Subcutaneous adipose tissue (tissue), 4 donors: ENCODE data around the gene AP3B2. TPM values are rescaled to one million over a fixed set of nuclear protein-coding genes. Genes with fewer than 3 reads are reported as not detected.

Source experiments
- total RNA-seq, 4 donors: library from RNA; depleted of rRNA; stranded (reverse); fragments of >200 nt; gene quantifications; one replicate each; pipeline ENCODE4 v1.1.0, GENCODE V29; 2016
- TF ChIP-seq, protein P1 (sequence below): fragments of 450-650 bp; IDR thresholded peaks from one replicate; pipeline ENCODE4 v1.5.1; 2016; ENCODE audit warnings: low read depth, mild to moderate bottlenecking, control low read depth, antibody characterized with exemption, moderate library complexity

AP3B2 gene
- total RNA-seq, 4 donors from 2014 or later: 0.82 to 3.4 (median 2.5) TPM

DNA sequence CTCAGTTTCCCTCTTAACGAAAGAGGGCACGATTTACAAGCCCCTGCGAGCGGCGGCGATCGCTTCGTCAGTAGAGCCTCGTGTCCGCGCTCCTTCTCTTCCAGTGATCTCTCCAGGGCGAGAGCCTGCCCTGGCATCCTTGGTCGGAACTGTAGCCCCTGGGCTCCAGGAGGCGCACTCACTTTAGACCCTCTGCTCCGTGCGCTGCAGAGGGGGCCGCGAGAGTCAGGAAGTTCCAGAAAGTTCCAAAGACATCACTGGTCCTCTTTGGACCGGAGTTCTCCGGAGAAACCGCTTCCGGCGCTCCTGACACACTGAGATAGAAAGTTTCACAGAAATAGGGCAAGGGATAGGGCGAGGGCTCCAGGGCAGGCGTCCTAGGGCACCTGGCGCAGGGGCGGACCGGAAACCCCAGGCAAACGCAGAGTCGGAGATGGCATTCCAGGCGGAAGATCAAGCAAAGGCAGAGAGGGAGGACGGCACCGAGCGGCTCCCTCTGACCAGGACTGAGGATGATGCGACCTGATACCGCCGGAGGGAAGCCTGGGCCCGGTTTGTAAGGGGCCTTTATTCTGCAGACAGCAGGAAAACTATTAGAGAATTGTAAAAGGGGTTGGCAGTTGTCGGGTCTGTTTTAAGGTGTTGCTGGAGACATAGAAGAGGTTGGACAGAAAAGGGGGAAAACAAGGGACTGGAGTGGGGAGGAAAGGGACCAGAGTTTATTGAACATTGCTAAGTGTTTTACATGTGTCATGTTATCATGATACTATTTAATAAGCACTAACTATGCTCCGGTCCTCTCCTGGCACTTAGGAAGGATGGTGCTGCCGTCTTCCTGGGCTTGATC lies 61.2 kb downstream of the AP3B2 start:
- TF ChIP-seq, protein P1, sequence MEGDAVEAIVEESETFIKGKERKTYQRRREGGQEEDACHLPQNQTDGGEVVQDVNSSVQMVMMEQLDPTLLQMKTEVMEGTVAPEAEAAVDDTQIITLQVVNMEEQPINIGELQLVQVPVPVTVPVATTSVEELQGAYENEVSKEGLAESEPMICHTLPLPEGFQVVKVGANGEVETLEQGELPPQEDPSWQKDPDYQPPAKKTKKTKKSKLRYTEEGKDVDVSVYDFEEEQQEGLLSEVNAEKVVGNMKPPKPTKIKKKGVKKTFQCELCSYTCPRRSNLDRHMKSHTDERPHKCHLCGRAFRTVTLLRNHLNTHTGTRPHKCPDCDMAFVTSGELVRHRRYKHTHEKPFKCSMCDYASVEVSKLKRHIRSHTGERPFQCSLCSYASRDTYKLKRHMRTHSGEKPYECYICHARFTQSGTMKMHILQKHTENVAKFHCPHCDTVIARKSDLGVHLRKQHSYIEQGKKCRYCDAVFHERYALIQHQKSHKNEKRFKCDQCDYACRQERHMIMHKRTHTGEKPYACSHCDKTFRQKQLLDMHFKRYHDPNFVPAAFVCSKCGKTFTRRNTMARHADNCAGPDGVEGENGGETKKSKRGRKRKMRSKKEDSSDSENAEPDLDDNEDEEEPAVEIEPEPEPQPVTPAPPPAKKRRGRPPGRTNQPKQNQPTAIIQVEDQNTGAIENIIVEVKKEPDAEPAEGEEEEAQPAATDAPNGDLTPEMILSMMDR: no peak

DNA sequence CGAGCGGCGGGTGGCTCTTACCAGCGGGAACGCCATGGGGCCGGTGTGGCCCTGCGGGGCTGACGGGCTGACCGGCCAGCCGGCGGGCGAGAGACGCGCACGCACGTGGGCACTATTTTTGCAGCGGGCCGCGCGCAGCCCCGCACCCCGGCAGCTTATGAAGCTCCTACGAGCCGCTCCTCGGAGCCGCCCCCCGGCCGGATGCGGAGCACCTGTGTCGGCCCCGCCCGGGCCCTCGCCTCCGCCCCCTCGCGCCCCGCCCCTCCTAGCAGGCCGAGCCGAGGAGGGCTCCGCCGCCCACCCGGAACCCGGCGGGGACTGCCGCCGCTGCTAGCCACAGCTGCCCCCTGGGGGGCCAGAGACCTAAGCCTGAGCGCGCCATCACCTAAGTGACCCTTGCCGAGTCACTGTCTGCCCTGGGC lies 61.8 kb downstream of the AP3B2 start:
- TF ChIP-seq, protein P1: no peak

DNA sequence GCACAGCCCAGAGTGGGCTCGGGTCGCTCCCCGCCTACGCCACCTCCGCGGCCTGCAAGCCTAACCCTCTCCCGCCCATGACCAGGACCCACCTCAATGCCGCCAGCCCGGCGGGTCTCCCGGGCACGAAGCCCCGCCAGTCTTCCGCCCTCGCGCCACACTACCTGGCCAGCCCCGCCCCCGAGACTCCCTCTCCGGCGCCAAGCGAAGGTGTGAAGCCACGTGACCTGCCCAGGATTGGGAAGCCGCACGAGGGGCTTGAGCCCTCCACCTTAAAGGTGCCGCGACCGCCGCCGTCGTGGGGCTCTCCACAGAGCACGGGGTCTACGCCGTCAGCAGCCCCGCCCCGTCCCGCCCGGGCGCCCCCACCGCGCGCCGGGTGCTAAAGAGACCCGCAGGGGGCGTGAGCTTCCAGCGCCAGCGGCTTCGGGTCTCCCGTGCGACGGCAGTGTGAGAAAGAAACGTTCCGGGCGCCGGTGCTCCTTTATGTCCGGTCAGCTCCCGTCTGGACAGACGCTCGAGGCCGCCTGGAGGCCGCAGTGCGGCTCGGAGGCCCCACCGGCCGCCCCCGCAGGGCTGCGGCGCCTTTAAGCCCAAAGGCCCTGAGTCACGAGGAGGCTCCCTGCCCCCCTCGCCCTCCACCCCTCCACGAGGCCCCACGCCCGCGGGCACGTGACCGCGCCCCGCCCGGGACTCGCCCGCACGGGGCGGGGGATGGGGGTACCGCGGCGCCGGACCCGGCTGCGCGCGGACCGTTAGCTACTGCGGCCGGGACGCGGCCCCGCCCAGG lies 62.4 kb downstream of the AP3B2 start, which contains the start of gene CPEB1:
TSS of gene CPEB1 (minus strand) at position 319 of the 790 bp plus-strand sequence. CDS start 18,904 bp downstream, outside the sequence.
- TF ChIP-seq, protein P1: no peak

DNA sequence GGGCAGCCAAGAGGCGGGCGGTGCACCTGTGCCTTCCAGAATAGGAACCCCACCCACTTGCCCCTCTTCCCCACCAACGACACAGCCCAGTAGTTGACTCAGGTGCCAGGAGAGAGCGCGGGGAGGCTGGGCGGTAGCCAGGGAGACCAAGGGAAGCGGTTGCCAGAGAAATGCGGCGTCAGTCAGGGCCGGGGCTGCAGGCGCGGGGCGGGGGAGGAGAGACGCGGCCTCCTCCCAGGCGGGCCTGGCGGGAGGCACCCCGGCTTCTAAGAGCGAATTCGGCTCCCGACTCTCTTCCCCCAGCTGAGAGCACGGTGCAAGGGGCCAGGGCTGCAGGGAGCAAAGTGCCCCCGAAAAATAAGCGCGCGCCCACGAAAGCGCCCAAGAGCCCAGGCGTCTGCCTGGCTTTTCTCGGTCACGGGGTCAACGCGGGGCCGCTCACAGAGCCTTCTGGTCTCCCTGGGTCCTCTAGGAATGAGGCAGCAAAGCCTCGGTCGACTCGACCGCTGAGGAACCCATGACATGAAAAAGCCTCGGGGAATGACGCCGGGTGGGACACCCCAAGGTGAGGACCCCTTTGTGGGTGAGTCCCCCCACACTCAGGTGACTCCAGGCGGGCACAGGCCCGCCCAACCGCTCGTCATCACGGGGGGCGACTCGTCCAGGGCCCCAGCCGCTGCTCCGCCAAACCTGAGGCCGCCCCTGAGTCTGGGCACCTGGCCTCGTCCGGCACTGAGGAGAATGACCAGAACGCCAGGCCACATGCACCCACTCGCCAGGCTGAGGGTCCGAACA lies 63.2 kb downstream of the AP3B2 start:
- TF ChIP-seq, protein P1: no peak

DNA sequence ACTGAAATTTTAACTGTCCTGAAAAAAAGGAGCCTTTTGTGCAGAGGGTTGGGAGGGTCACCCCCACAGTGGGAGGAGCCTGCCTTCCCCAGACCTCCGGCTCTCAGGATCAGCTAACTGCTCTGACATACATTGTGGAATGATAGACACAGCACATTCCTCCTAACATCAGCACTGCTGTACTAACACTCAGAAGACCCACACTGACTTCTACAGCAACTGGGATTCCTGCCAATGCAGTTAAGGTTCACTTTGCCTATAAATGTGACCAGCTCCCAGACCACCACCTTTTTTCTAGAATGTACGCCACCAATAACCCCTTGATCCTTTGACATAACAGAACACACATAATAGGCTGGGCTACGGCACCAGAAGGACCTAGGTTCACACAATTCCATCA lies 65.7 kb downstream of the AP3B2 start:
- TF ChIP-seq, protein P1: no peak

DNA sequence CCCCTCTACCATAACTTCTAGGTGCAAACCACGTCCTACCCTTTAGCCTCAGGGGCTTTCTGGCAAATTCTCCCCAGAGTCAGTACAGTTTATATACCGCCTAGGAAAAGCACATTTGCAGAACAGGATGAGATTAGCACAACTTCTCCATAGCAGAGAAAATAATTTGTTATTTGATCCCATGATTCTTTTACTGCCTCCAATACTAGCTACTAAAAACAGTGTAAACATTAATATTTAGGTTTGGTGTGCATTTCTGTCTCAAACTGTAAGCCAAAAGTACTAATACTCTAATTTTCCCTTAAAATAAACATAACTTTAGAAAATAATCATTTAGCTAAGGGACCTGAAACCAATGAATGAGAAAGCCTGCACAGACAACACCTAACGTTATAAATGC lies 67.0 kb downstream of the AP3B2 start:
- TF ChIP-seq, protein P1: no peak
